Pulmonary artery endothelial cell (primary cell): ENCODE results near the gene APOO. TPM values are rescaled to one million over a fixed set of nuclear protein-coding genes. Genes with fewer than 3 reads are reported as not detected.
"Not testable (repeated sequence)": the region's sequence is repeated elsewhere in the genome, so short reads cannot be mapped to it uniquely, and the experiment has no call there.

Experiments
- DNase-seq: peaks from one replicate; pipeline ENCODE4 v3.0.0-alpha.2; 2011; ENCODE audit warnings: low read depth, low spot score
- total RNA-seq: library from RNA; depleted of rRNA; stranded (reverse); fragments of >200 nt; gene quantifications from 2 replicates; pipeline ENCODE4 v1.2.3, GENCODE V29; 2014

Gene APOO
- total RNA-seq, 1 donor from 2014 or later: 7.9 TPM

DNA sequence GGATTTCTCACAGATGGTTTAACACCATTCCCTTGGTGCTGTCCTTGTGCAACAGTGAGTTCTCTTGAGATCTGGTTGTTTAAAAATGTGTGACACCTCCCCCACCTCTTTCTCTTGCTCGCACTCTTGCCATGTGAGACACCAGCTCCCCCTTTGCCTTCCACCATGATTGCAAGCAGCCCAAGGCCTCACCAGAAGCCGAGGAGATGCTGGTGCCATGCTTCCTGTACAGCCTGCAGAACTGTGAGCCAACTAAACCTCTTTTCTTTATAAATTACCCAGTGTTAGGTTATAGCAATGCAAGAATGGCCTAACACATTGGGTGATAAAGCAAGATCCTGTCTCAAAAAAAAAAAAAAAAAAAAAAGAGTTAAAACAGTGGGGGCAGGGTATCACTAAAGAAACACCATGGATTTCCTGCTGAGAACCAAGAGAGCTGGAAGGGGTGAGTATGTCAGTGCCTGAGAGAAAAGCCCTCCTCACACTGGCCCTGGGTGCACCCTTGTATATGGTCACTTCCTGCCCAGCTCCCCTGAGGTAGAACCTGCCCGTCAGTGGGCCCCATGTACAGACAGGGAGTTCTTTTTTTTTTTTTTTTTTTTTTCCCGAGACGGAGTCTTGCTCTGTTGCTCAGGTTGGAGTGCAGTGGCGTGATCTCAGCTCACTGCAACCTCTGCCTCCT is 46.4 kb downstream of the APOO start:
- no peak for DNase-seq

DNA sequence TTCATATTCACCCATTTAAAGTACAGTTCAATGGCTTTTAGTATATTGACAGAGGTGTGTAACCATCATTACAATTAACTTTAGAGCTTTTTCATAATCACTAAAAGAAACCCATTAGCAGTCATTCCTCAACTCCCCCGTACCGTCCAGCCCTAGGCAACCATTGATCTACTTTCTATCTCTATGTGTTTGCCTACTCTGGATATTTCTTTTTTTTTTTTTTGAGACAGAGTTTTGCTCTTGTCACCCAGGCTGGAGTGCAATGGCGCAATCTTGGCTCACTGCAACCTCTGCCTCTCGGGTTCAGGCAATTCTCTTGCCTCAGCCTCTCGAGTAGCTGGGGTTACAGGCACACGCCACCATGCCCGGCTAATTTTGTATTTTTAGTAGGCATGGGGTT is 48.5 kb downstream of the APOO start:
- DNase-seq: not testable (repeated sequence)

DNA sequence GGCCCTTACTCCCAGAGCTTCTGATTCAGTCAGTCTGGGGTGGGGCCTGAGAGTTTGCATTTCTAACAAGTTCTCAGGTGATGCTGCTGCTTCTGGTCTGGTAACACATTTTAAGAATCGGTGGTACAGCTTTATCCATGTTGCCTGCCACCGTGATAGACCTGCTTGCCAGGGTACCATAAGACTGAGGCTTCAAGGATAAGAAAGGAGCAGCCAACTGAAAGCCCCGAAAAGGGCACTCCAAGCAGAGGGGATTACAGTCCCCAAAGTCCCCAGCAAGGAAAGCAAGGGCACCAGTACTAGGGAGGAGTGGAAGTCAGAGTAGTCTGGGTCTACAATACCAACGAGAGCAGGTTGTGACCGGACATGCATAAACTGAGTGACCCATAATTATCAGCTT is 49.8 kb downstream of the APOO start:
- no peak for DNase-seq

DNA sequence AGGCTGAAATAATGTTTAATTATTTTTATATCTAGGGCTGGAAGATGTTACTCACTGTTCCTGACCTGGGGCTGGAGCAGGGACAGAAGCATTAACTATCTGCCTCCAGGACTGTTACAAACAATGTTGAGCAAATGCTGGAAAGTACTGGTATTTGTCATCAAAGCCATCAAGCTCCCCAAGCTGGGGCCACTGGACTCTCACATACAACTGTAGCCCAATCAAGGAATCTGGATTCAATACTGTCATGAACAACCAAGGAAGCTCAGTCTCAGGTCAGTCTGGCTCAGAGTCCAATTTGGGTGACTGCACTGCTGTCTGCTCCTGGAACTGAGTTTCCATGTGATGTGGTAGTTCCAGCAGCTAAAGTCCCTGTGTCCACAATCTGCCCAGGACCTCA is 50.4 kb downstream of the APOO start:
- DNase-seq: no peak

DNA sequence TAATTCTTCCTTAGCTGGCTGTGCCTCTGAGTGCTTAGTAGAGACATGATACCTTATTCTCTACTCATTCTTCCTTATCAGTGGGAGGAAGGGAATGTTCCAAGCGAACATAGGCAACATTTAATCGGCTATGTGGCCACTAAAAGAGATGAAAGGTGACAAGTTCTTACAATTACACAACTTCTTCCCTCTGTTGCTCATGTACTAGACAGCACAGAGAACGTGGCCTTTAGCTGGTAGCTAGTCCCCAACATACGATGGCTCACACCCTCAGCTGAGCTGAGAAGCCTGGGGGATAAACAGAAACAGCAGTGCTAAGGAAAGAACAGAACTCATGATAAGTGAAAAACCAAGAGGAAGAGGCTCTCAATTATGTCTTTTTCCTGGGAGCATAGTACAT is 52.2 kb downstream of the APOO start:
- DNase-seq: no peak

DNA sequence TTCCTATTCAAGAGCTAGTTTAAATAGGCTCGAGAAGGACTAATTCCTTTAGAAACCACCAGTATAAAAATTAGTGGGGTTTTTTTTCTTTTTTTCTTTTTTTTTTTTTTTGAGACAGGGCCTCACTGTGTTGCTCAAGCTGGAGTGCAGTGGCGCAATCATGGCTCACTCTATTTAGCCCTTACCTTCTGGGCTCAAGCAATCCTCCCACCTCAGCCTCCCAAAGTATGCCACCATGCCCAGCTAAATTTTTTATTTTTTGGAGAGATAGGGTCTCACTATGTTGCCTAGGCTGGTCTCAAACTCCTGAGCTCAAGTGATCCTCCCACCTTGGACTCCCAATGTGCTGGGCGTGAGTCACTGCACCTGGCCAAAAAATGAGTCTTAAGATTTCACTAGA is 52.8 kb downstream of the APOO start:
- DNase-seq: no peak

DNA sequence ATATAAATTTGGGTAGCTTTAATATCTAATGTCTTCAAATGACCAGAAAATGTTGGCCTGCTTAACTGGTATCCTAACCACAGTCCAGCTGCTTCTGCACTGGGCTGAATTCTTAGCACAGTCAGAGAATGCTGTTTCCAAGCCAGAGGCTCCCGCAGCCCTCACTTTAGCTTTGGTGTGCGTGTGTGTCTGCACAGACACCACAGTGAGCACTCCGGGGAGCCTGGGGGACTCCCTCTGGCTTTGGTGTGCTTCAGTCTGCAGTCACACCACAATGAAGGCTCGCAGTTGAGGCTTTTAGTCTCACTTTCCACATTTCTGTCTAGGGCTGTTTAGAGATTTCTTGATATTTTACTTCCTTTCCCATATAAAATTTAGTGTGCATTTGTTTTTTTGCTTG is 53.6 kb downstream of the APOO start:
- DNase-seq: no peak

DNA sequence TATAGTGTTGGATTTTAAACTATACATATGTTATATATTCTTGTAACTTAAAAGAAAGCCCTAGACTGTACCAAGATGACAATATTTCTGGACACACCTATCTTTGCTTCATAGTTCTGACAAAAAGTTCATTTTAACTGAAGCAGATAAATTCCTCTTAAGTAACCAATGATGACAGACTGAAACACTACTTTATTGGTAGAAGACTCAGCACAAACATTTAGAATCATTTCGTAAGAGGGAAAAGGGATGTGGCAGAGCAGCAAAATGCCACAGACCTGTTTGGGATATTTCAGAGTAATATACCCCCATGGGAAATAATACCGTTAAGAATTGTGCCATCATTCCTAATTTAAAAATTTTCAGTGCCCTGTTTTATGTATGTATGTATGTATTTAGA is 56.2 kb downstream of the APOO start:
- DNase-seq: no peak

DNA sequence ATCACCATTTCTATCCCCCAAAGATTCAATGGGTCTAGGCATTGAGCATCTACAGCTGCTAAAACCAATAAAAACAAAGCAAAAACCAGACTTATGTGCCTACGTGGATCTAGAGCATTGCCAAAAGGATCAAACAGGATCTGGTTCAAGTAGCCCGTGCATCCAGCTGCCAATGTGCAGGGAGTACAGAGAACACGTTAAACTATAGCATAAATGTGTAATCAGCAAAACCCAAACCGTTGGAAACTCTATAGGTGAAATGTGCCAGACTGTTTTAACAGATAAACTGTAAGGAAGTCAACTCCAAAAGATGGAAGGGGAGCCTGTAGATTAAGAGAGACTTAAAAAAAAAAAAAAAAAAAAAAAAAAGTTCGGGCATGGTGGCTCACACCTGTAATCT is 58.5 kb downstream of the APOO start:
- DNase-seq: no peak

DNA sequence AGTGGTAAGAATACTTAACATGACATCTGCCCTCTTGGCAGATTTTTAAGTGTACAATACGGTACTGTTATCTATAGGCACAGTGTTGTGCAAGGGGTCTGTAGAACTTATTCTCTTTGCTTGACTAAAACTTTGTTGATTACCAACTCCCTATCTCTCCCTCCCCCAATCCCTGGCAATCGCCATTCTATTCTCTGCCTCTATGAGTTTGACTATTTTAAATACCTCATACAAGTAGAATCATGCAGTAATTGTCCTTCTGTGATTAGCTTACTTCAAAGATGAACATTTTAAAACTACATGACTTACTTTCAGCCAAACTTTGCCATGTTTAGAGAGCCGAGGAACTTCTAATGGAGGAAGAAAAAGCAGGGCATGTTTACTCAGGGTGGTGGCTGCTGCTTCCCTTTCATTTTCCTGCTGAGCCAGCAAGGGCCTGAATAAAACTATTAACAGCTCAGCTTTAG is 62.4 kb downstream of the APOO start:
- DNase-seq: no peak

DNA sequence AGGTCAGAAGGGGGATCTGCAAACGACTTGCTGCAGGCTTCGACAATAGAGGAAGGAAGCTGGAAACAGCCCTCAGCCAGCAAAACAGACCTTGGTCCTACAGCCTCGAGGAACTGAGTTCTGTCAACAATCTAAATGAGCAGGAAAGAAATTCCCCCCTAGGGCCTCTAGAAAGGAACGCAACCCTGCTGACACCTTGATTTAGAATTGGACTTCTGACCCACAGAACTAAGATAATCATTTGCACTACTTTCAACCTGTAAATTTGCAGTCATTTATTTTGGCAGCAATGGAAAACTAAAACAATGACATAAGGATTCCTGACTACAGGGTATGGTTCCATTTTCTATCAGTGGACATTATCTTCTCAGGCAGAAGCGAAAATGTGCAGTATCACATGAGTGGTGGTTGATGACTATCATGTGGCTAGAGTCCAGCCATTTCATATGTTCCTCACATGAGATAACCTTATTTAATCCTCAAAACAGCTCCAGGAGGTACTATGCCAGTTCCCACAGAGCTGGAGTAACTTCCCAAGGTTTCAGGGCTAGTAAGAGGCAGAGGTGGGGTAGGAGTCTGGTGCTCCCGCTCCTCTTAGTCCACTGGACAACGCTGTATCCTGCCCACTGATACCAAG is 63.1 kb downstream of the APOO start:
- DNase-seq: peak; percentile 11

DNA sequence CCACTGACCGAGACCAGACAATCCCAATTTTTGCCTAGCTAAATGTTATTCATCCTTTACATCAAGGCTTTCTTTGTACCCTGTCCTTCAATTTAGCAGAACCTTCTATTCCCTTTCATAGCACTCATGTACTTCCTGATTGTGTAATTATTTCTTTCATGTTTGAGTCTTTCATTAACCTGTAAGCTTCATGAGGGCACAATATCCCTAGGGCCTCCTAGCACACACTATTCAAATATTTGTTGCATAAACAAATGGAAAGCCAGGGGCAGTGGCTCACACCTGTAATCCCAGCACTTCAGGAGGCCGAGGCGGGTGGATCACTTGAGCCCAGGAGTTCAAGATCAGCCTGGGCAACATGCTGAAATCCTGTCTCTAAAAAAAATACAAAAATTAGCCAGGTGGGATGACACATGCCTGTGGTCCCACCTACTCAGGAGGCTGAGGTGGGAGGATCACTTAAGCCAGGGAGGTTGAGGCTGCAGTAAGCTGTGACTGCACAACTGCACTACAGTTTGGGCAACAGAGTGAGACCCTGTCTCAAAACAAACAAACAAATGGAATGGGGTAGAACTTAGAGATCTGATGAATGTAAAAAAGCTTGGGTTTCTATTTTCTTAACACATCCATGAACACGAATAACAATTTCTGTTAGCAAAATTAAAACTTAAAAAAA is 65.8 kb downstream of the APOO start:
- no peak for DNase-seq

DNA sequence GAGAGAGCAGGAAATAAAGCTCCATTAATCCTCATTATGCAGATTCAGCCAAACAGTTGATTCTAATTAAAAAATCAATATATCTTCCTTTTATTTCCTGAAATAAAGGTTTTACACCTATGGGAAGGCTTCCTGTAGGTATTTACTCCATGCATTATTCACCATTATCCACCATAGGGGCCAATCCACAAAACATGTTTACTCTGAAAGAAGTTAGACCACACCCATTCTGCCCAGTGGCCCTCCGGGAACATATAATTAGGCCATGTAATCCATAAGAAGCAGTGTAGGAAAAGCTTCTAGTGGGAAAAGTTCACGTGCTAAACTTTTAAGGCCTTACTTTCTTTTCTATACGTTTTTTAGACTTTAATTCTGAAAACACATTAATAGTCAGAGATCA is 67.1 kb downstream of the APOO start:
- no peak for DNase-seq

DNA sequence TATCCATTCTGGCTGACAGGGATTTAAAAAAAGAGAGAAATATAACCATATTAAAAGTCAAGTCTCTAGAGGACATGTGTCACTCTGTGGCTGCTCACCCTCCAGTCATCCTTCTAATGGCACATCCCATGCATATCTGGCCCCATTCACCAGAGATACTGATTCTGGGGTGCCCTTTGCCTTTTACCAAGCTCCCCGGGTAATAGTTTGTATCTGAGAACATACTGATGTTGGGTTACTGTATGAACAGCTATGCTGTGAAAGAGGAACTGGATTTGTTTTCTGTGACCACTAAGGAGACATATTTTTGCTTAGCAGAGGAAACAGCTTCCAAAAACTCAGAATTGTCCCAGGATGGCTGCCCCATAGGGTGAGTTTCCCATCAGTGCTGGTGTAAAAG is 68.8 kb downstream of the APOO start:
- DNase-seq: no peak

DNA sequence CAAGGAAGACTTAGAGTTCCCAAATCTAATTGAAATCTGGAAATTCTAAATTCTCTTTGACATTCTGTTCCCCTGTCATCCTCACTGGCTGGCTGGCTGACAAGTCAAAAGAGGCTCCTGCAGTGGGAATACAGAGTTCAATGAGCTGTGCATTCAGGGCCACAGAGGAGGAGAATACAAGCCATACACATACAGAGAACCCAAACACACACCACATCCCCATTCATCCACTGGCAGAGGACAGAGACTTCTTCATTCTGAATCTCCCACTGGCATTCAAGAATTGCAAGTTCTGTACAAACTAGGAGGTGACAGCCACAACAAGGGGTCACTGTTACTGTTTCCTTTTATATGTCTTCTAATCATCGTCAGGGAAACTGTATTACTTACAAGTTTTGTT is 75.0 kb downstream of the APOO start:
- DNase-seq: no peak

DNA sequence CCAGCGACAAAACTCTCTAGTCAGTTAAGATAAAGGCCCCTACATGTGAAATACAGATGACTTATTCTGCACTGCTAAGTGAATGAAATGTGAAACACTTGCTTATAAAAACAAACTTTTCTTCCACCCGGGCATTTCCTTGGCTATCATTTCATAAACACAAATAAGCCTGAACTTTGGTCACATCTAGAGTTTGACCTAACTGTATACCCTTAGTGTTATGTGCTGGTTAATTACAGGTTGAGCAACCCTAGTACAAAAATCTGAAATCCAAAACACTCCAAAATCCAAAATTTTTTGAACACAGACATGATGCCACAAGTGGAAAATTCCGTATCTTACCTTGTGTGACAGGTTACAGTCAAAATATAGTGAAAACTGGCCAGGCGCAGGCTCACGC is 78.9 kb downstream of the APOO start:
- no peak for DNase-seq

DNA sequence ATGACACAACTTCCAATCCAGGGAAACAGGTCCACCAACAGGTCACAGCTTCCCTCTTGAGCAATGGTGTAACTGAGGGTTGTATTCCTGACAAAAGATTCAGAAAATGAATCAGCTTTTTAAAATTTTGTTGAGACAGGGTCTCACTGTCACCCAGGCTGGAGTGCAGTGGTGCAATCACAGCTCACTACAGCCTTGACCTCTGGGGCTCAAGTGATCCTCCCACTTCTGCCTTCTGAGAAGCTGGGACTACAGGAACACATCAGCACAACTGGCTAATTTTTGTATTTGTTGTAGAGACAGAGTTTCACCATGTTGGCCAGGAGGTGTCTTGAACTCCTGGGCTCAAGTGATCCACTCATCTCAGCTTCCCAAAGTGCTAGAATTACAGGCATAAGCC is 81.1 kb downstream of the APOO start:
- DNase-seq: no peak

DNA sequence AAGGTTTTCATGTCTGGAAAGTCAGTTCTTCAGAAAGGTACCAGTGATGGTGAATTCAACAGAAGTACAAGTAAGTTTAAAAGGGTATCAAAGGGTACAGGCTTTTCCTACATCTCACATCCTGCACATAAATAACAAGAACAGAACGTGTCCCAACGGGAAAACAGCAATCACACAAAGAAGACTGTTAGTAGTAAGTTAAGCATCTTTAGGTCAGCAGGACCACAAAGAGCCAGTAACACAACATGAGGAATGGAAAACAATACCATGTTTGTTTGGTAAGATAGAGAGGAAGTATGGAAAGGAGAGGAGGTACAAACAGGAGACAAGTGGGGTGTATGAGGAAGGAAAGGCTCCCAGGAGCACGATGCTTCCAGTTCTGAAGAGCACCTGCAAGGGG is 81.5 kb downstream of the APOO start:
- DNase-seq: no peak

DNA sequence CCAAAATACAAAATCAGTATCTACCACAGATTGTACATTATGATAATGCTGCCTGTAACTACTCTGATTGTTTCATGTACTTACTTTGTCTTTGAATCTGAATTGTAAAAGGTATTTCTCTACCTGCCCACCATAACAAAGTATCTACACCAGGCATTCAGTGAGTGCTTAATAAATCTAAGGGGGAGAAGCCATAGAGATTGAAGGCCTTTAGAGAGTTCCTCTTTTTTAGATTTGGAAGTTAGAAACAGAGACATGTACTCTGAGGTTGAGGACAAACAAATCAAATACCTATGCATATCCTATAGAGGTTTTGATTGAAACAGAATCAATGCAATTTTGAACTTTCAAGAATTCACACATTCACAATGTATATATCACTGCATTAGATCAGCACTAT is 82.1 kb downstream of the APOO start:
- DNase-seq: no peak

DNA sequence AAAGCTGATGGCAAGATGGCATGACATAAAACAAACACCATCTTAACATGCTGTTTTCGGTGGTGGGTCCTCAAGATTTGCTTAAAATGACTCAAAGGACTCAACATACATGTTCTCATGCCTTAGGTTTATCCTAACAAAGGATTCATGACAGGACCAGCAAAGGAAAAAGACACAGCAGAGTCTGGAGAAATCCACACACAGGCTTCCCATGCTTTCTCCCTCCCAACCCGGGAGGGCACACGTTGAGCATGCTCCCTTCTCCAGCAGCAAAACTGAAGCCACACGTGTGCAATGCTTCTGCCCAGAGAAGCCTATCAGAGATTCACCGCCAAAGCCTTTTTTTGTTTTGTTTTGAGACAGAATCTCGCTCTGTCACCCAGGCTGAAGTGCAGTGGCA is 84.9 kb downstream of the APOO start:
- DNase-seq: no peak

DNA sequence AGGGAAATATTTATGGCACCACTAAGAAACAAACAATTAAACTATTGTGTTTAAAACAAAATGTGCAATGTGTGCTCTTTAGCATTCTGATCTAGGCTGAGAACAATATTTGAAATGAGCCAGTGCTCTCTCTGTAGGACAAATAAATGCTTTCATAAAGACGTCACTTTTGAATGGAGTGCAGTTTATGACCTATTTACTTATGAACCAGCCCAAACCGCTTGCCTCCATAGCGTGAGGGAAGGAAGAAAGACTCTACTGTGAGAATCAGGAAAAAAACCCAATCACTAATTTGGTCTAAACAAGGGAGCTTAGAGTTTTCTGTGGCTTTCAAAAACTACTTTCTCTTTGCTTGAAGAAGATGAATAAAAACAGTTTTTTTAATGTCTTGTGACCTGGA is 85.3 kb downstream of the APOO start:
- no peak for DNase-seq

DNA sequence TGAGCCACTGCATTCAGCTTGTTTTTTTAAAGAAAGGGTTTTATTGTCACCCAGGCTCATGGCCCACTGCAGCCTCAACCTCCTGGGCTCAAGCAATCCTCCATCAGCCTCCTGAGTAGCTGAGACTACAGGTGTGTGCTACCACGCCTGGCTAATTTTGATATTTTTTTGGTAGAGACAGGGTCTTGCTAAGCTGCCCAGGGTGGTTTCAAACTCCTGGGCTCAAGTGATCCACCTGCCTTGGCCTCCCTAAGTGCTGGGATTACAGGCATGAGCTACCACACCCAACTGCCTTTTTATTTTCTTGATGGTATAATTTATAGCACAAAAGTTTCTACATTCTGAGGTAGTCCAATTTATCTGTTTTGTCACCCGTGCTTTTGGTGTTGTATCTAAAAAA is 85.9 kb downstream of the APOO start:
- DNase-seq: no peak

DNA sequence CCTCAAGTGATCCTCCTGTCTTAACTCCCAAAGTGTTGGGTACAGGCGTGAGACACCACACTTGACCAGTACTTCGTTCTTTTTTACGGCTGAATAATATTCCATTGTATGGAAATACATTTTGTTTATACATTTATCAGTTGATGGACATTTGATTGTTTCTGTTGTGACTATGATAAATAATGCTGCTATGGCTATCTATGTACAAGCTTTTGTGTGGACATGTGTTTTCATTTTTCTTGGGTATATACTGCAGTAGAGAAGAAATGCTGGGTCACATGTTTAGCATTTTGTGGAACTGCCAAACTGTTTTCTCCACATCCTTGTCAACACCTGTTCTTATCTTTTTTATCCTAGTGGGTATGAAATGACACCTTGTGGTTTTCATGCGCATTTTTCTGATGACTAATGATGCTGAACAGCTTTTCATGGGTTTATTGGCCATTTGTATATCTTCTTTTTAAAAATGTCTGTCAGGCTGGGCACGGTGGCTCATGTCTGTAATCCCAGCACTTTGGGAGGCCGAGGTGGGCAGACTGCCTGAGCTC is 87.4 kb downstream of the APOO start:
- no peak for DNase-seq
